Osteoblast (primary cell): Measurements from ENCODE around the gene DPPA2. TPM values are rescaled to one million over a fixed set of nuclear protein-coding genes. Genes with fewer than 3 reads are reported as not detected.
A peak's percentile ranks its signal among the peaks of the same experiment; 100 is the strongest.

Experiments
- DNase-seq: peaks from one replicate; pipeline ENCODE4 v3.0.0; 2011; ENCODE audit warnings: low spot score, mixed read lengths; ENCODE audit not compliant: insufficient read length; ENCODE audit errors: missing footprints
- H2AFZ ChIP-seq: 2 replicates; pipeline ENCODE4 v1.6.0; 2011; ENCODE audit warnings: mild to moderate bottlenecking, low read length
- H3K27ac ChIP-seq: 2 replicates; pipeline ENCODE4 v1.5.1; 2011; ENCODE audit warnings: mild to moderate bottlenecking, low read depth, low read length, moderate library complexity
- H3K27me3 ChIP-seq: 2 replicates; pipeline ENCODE4 v1.6.0; 2012; ENCODE audit warnings: mild to moderate bottlenecking, control low read depth, inconsistent platforms, low read length, moderate library complexity; ENCODE audit not compliant: insufficient read depth
- H3K36me3 ChIP-seq: 2 replicates; pipeline ENCODE4 v1.5.1; 2011; ENCODE audit warnings: mild to moderate bottlenecking, low read length, control low read depth, moderate library complexity; ENCODE audit not compliant: insufficient read depth
- H3K4me1 ChIP-seq: 2 replicates; pipeline ENCODE4 v1.5.1; 2011; ENCODE audit warnings: mild to moderate bottlenecking, low read length, control low read depth, moderate library complexity; ENCODE audit not compliant: insufficient read depth
- H3K4me2 ChIP-seq: 2 replicates; pipeline ENCODE4 v1.6.0; 2011; ENCODE audit warnings: mild to moderate bottlenecking, low read length; ENCODE audit not compliant: insufficient read depth
- H3K4me3 ChIP-seq: fragments of 200-600 bp; sonication (generic); 3 replicates; pipeline ENCODE4 v1.5.1; 2012; ENCODE audit warnings: mild to moderate bottlenecking, low read length, inconsistent platforms; ENCODE audit not compliant: insufficient read depth
- H3K79me2 ChIP-seq: 2 replicates; pipeline ENCODE4 v1.6.0; 2012; ENCODE audit warnings: mild to moderate bottlenecking, low read length, control low read depth, inconsistent platforms; ENCODE audit not compliant: insufficient read depth
- H3K9me3 ChIP-seq: 2 replicates; pipeline ENCODE4 v1.5.1; 2011; ENCODE audit warnings: low read depth, low read length, control low read depth
- H4K20me1 ChIP-seq: 2 replicates; pipeline ENCODE4 v1.6.0; 2012; ENCODE audit warnings: mild to moderate bottlenecking, low read length, control low read depth; ENCODE audit not compliant: insufficient read depth
- total RNA-seq: library from RNA; depleted of rRNA; stranded (reverse); fragments of >200 nt; gene quantifications from 2 replicates; pipeline ENCODE4 v1.2.3, GENCODE V29; 2012
- TF ChIP-seq, protein P1 (sequence below): IDR thresholded peaks from 2 replicates; pipeline ENCODE4 v1.5.1; 2011; ENCODE audit warnings: mild to moderate bottlenecking, low read depth, low read length, moderate library complexity; ENCODE audit errors: extremely low read depth

DPPA2 gene
- total RNA-seq, 1 donor, result not detected

DNA sequence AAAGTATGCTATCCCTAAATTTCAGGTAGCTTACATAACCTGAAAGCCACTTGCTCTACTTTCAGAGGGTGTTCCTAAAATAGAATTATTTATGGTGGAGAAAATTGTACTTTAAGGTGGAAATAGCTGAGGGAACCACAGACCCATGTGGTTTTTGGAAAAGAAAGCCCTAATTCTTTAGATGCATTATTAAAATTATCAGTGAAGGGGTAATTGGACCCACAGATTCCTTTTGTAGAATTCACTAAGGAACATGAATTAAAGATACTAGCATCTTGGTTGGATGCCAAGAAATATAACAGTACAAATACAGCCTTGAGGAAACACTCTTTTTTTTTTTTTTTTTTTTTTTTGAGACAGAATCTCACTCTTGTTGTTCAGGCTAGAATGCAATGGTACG is 37.8 kb downstream of the DPPA2 start:
- Histone ChIP-seq H3K79me2 (no peaks in the 10 kb centered on the region), H3K9me3 (no peaks in the 10 kb centered on the region), H3K27ac (no peak overlapping the region), H3K4me1 (no peaks in the 10 kb centered on the region), H3K4me3 (no peak overlapping the region), H2AFZ (no peak overlapping the region), H4K20me1 (no peaks in the 10 kb centered on the region), H3K36me3 (no peaks in the 10 kb centered on the region), H3K4me2 (no peak overlapping the region), H3K27me3 (no peaks in the 10 kb centered on the region)
- TF ChIP-seq, protein P1, sequence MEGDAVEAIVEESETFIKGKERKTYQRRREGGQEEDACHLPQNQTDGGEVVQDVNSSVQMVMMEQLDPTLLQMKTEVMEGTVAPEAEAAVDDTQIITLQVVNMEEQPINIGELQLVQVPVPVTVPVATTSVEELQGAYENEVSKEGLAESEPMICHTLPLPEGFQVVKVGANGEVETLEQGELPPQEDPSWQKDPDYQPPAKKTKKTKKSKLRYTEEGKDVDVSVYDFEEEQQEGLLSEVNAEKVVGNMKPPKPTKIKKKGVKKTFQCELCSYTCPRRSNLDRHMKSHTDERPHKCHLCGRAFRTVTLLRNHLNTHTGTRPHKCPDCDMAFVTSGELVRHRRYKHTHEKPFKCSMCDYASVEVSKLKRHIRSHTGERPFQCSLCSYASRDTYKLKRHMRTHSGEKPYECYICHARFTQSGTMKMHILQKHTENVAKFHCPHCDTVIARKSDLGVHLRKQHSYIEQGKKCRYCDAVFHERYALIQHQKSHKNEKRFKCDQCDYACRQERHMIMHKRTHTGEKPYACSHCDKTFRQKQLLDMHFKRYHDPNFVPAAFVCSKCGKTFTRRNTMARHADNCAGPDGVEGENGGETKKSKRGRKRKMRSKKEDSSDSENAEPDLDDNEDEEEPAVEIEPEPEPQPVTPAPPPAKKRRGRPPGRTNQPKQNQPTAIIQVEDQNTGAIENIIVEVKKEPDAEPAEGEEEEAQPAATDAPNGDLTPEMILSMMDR, result no peak
- no peak for DNase-seq

DNA sequence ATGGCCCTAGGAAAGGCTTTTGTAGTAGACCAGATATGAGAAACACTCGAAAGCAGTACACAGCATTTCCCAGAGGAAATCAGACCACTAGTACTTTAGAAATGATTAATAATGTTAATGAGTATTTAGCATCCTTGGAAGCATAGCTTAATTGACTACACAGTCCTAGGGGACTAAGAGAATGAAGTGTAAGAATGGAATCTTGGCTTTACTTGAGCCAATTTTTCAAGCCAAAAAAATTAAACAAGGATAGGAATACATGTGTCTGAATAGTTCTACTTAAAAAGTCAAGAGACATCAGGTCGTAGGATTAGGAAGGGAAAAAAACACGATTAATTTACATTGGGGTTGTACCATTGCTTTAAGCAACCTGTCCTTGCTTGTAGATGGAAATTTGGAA is 38.2 kb downstream of the DPPA2 start:
- Histone ChIP-seq H2AFZ (no peak overlapping the region), H3K27ac (no peak overlapping the region), H3K4me3 (no peak overlapping the region), H4K20me1 (no peaks in the 10 kb centered on the region), H3K9me3 (no peaks in the 10 kb centered on the region), H3K79me2 (no peaks in the 10 kb centered on the region), H3K4me2 (no peak overlapping the region), H3K4me1 (no peaks in the 10 kb centered on the region), H3K27me3 (no peaks in the 10 kb centered on the region), H3K36me3 (no peaks in the 10 kb centered on the region)
- DNase-seq, result no peak
- TF ChIP-seq, protein P1, result no peak

DNA sequence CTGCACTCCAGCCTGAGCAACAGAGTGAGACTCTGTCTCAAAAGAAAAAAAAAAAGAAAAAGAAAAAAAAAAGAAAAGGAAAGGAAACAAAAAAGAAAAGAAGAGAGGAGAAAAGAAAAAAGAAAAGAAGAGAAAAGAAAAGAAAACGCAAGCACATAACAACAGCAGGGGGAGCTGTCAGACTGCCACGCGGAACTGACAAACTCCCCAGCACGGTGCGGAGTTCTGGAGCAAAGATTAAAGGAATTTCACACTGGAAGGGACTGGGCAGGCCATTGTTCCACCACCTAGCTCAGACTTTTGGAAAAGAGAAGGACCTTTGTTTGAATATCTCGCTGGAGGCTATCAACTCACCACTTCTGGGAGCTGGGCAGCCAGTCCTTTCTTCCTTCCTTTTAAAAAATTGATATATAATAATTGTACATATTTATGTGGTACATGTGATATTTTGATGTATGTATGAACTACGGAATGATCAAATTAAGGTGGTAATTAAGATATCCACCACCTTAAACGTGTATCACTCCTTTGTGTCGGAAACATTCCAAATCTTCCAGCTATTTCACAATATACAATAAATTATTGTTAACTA is 40.5 kb downstream of the DPPA2 start:
- H3K79me2 ChIP-seq, result no peaks in the 10 kb centered on the region
- no peak for DNase-seq

DNA sequence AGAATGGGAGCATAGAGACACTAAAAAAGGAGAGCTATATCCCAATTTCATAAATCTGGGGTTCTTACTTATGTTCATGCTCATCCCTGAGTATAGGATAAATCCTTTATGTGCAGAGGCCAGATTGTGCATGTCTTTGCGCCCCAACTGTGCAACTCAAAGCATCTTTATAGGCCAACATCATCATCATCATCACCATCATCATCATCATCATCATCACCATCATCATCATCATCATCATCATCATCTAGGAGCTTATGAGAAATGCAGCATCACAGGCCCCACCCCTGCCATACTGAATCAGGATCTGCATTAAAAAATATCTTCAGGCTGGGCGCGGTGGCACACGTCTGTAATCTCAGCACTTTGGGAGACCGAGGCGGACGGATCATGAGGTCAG is 45.5 kb downstream of the DPPA2 start:
- peaks cover 2% of the 10 kb centered on the region for H3K9me3 ChIP-seq
- no peak overlapping the region for H3K4me2 ChIP-seq
- no peak overlapping the region for H3K4me3 ChIP-seq
- no peaks in the 10 kb centered on the region for H3K4me1 ChIP-seq
- TF ChIP-seq, protein P1, result no peak
- H2AFZ ChIP-seq, result no peak overlapping the region
- no peak for DNase-seq
- H3K27ac ChIP-seq, result no peak overlapping the region
- H4K20me1 ChIP-seq, result no peaks in the 10 kb centered on the region
- no peaks in the 10 kb centered on the region for H3K79me2 ChIP-seq
- no peaks in the 10 kb centered on the region for H3K36me3 ChIP-seq
- H3K27me3 ChIP-seq, result no peaks in the 10 kb centered on the region

More for the DNA sequence above, 40.5 kb downstream of the DPPA2 start:
- Histone ChIP-seq H3K4me2 (no peak overlapping the region), H3K4me1 (no peaks in the 10 kb centered on the region), H3K9me3 (no peaks in the 10 kb centered on the region), H4K20me1 (no peaks in the 10 kb centered on the region), H3K36me3 (no peaks in the 10 kb centered on the region), H2AFZ (peak overlapping the region; percentile 79), H3K27ac (no peak overlapping the region), H3K27me3 (no peaks in the 10 kb centered on the region), H3K4me3 (no peak overlapping the region)
- TF ChIP-seq, protein P1, result peak; percentile 65
